C4-2B (cell line): ENCODE results near the gene DHRS4.

Experiments used
- H3K27ac ChIP-seq: fragments of 450-650 bp; 2 replicates; pipeline ENCODE4 v1.5.1; 2017
- CTCF ChIP-seq: fragments of 450-650 bp; conservative IDR thresholded peaks from 2 replicates; pipeline ENCODE4 v1.5.1; 2017; ENCODE audit warnings: mild to moderate bottlenecking
- ZFX ChIP-seq: fragments of 450-650 bp; IDR thresholded peaks from 2 replicates; pipeline ENCODE4 v1.6.1; 2017

DHRS4 gene

GRCh38 chr14:23933108-23933741 is 20.3 kb upstream of the DHRS4 start:
- no peak overlapping the region for H3K27ac ChIP-seq
- no peak for TF ChIP-seq CTCF
- no peak for TF ChIP-seq ZFX

GRCh38 chr14:23933742-23934128 is 19.8 kb upstream of the DHRS4 start:
- no peak overlapping the region for H3K27ac ChIP-seq
- no peak for TF ChIP-seq CTCF

- no peak for TF ChIP-seq CTCF
- no peak for TF ChIP-seq ZFX
- no peak overlapping the region for H3K27ac ChIP-seq
Measured at GRCh38 chr14:23935158-23935557, 18.4 kb upstream of the DHRS4 start.

- TF ChIP-seq CTCF (no peak), ZFX (no peak)
- H3K27ac ChIP-seq = no peak overlapping the region
Measured at GRCh38 chr14:23936084-23936829, 17.3 kb upstream of the DHRS4 start.

GRCh38 chr14:23937203-23937602 is 16.4 kb upstream of the DHRS4 start:
- no peak for TF ChIP-seq CTCF
- no peak for TF ChIP-seq ZFX
- no peak overlapping the region for H3K27ac ChIP-seq

- TF ChIP-seq CTCF (no peak), ZFX (no peak)
- H3K27ac ChIP-seq = no peak overlapping the region
Measured at GRCh38 chr14:23938823-23939222, 14.7 kb upstream of the DHRS4 start.

GRCh38 chr14:23939607-23940326 is 13.8 kb upstream of the DHRS4 start:
- no peak overlapping the region for H3K27ac ChIP-seq
- TF ChIP-seq ZFX = no peak
- TF ChIP-seq CTCF = no peak
